GM12878 (cell line): ENCODE data around the gene TCEANC2.

ENCODE experiments used
- EED ChIP-seq: sonication (generic); IDR thresholded peaks from 2 replicates; pipeline ENCODE4 v1.6.1; 2016; ENCODE audit warnings: antibody characterized with exemption, low read depth
- EP300 ChIP-seq, 2 experiments: fragments of 150-350 bp in 1 of 2; IDR thresholded peaks; 2 replicates each; pipeline ENCODE4 v1.6.1; 2011 to 2012; ENCODE audit warnings: low read depth in 2 of 2, low read length in 2 of 2, borderline replicate concordance in 1 of 2, improper control_type of control experiment in 1 of 2, inconsistent platforms in 1 of 2; ENCODE audit not compliant: control insufficient read depth in 1 of 2
- NR2C2 ChIP-seq: IDR thresholded peaks from 2 replicates; pipeline ENCODE4 v1.6.1; 2011; ENCODE audit warnings: borderline replicate concordance, low read depth; ENCODE audit not compliant: control insufficient read depth, insufficient read length
- POLR2AphosphoS5 ChIP-seq: IDR thresholded peaks from 2 replicates; pipeline ENCODE4 v1.6.1; 2011; ENCODE audit warnings: mild to moderate bottlenecking, low read length, inconsistent platforms
- RAD51 ChIP-seq: fragments of 450-650 bp; IDR thresholded peaks from 2 replicates; pipeline ENCODE4 v1.6.1; 2016; ENCODE audit warnings: moderate library complexity, mild to moderate bottlenecking, inconsistent platforms
- RFX5 ChIP-seq: IDR thresholded peaks from 2 replicates; pipeline ENCODE4 v1.6.1; 2011; ENCODE audit warnings: low read depth, low read length, improper control_type of control experiment
- ZNF24 ChIP-seq: fragments of 450-650 bp; IDR thresholded peaks from 2 replicates; pipeline ENCODE4 v1.6.1; 2017; ENCODE audit warnings: antibody characterized with exemption, mild to moderate bottlenecking
- ZNF274 ChIP-seq: IDR thresholded peaks from one replicate; pipeline ENCODE4 v1.8.0; 2011; ENCODE audit not compliant: insufficient read length, insufficient read depth
- TF ChIP-seq, protein P1 (sequence below), 3 experiments: IDR thresholded peaks in 2 of 3; conservative IDR thresholded peaks in 1 of 3; 2 replicates each; pipeline ENCODE4 v1.5.1; 2011; ENCODE audit warnings: low read depth in 3 of 3, low read length in 3 of 3, mild to moderate bottlenecking in 3 of 3, control low read depth in 2 of 3, moderate library complexity in 2 of 3, inconsistent platforms in 1 of 3, mixed read lengths in 1 of 3; ENCODE audit not compliant: control insufficient read depth in 2 of 3, insufficient read depth in 1 of 3; ENCODE audit errors: extremely low read depth in 1 of 3
- TF ChIP-seq, protein P2 (sequence below): IDR thresholded peaks from 2 replicates; pipeline ENCODE4 v1.6.1; 2012; ENCODE audit warnings: low read depth, low read length, improper control_type of control experiment
- TF ChIP-seq, protein P3 (sequence below): fragments of 450-650 bp; IDR thresholded peaks from 2 replicates; pipeline ENCODE4 v1.6.1; 2017; ENCODE audit warnings: mild to moderate bottlenecking, low read depth, inconsistent platforms; ENCODE audit not compliant: poor library complexity, severe bottlenecking
- TF ChIP-seq, protein P4 (sequence below): fragments of 150-350 bp; IDR thresholded peaks from 2 replicates; pipeline ENCODE4 v1.6.1; 2016; ENCODE audit warnings: low read depth, low read length

DNA sequence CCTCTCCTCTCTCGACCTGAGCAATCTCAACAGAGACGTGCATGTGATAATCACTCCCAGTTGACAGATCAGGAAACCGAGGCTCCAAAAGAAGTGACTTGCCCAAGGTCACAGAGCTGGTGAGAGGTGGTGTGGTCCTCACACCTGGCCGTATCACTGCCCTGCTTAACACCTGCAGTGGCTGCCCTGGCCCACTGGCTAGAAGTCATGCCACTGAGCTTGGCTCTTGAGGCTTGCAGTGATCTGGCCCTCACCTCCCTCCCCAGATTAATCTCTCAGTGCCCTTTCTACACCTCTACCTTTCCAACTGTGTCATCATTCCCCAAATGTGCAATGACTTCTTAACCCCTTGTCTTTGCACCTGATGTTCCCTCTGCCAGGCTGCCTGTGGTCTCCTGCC is 60.6 kb downstream of the TCEANC2 start:
- TF ChIP-seq, protein P1, sequence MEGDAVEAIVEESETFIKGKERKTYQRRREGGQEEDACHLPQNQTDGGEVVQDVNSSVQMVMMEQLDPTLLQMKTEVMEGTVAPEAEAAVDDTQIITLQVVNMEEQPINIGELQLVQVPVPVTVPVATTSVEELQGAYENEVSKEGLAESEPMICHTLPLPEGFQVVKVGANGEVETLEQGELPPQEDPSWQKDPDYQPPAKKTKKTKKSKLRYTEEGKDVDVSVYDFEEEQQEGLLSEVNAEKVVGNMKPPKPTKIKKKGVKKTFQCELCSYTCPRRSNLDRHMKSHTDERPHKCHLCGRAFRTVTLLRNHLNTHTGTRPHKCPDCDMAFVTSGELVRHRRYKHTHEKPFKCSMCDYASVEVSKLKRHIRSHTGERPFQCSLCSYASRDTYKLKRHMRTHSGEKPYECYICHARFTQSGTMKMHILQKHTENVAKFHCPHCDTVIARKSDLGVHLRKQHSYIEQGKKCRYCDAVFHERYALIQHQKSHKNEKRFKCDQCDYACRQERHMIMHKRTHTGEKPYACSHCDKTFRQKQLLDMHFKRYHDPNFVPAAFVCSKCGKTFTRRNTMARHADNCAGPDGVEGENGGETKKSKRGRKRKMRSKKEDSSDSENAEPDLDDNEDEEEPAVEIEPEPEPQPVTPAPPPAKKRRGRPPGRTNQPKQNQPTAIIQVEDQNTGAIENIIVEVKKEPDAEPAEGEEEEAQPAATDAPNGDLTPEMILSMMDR (IDR thresholded peaks at IDR 0.05 in 2 of 3, conservative IDR thresholded peaks at IDR 0.05 in 1 of 3; ENCODE audit: control insufficient read depth in 2 of 3, extremely low read depth in 1 of 3, insufficient read depth in 1 of 3, low read depth in 3 of 3, low read length in 3 of 3) = no peak
- TF ChIP-seq, protein P2, sequence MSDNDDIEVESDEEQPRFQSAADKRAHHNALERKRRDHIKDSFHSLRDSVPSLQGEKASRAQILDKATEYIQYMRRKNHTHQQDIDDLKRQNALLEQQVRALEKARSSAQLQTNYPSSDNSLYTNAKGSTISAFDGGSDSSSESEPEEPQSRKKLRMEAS = no peak
- TF ChIP-seq RAD51 (no peak), EED (no peak), NR2C2 (no peak), RFX5 (no peak), POLR2AphosphoS5 (no peak), ZNF274 (no peak), EP300 (IDR thresholded peaks at IDR 0.05; ENCODE audit: borderline replicate concordance in 1 of 2, control insufficient read depth in 1 of 2, low read depth in 2 of 2, low read length in 2 of 2) (no peak), ZNF24 (no peak)
- TF ChIP-seq, protein P3, sequence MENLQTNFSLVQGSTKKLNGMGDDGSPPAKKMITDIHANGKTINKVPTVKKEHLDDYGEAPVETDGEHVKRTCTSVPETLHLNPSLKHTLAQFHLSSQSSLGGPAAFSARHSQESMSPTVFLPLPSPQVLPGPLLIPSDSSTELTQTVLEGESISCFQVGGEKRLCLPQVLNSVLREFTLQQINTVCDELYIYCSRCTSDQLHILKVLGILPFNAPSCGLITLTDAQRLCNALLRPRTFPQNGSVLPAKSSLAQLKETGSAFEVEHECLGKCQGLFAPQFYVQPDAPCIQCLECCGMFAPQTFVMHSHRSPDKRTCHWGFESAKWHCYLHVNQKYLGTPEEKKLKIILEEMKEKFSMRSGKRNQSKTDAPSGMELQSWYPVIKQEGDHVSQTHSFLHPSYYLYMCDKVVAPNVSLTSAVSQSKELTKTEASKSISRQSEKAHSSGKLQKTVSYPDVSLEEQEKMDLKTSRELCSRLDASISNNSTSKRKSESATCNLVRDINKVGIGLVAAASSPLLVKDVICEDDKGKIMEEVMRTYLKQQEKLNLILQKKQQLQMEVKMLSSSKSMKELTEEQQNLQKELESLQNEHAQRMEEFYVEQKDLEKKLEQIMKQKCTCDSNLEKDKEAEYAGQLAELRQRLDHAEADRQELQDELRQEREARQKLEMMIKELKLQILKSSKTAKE = no peak
- TF ChIP-seq, protein P4, sequence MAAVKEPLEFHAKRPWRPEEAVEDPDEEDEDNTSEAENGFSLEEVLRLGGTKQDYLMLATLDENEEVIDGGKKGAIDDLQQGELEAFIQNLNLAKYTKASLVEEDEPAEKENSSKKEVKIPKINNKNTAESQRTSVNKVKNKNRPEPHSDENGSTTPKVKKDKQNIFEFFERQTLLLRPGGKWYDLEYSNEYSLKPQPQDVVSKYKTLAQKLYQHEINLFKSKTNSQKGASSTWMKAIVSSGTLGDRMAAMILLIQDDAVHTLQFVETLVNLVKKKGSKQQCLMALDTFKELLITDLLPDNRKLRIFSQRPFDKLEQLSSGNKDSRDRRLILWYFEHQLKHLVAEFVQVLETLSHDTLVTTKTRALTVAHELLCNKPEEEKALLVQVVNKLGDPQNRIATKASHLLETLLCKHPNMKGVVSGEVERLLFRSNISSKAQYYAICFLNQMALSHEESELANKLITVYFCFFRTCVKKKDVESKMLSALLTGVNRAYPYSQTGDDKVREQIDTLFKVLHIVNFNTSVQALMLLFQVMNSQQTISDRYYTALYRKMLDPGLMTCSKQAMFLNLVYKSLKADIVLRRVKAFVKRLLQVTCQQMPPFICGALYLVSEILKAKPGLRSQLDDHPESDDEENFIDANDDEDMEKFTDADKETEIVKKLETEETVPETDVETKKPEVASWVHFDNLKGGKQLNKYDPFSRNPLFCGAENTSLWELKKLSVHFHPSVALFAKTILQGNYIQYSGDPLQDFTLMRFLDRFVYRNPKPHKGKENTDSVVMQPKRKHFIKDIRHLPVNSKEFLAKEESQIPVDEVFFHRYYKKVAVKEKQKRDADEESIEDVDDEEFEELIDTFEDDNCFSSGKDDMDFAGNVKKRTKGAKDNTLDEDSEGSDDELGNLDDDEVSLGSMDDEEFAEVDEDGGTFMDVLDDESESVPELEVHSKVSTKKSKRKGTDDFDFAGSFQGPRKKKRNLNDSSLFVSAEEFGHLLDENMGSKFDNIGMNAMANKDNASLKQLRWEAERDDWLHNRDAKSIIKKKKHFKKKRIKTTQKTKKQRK = no peak
